Measurements from ENCODE around the gene ABLIM3.

Gene ABLIM3

GRCh38 chr5:149285153-149285552 lies 143.9 kb downstream of the ABLIM3 start:
- DNase-seq (ENCODE audit: low spot score), result no peak
- Histone ChIP-seq H3K9me3 (ENCODE audit: severe bottlenecking) (no peaks in the 10 kb centered on the region), H3K4me1 (ENCODE audit: insufficient read depth, poor library complexity, severe bottlenecking) (peaks cover 9% of the 10 kb centered on the region), H3K27ac (ENCODE audit: poor library complexity, severe bottlenecking) (no peak overlapping the region), H3K4me3 (ENCODE audit: severe bottlenecking) (no peak overlapping the region), H3K27me3 (ENCODE audit: insufficient read depth, poor library complexity, severe bottlenecking) (no peaks in the 10 kb centered on the region), H3K36me3 (ENCODE audit: low read depth) (no peaks in the 10 kb centered on the region)
- peak; percentile 73 for ATAC-seq (ENCODE audit: low read depth)
- TF ChIP-seq CTCF (IDR thresholded peaks at IDR 0.05; ENCODE audit: poor library complexity, severe bottlenecking), result no peak

GRCh38 chr5:149288436-149288835 lies 147.1 kb downstream of the ABLIM3 start:
- DNase-seq (ENCODE audit: low spot score) (no peak), ATAC-seq (ENCODE audit: low read depth) (no peak)
- Histone ChIP-seq H3K4me1 (ENCODE audit: insufficient read depth, poor library complexity, severe bottlenecking) (peaks cover 9% of the 10 kb centered on the region), H3K4me3 (ENCODE audit: severe bottlenecking) (no peak overlapping the region), H3K36me3 (ENCODE audit: low read depth) (no peaks in the 10 kb centered on the region), H3K27ac (ENCODE audit: poor library complexity, severe bottlenecking) (no peak overlapping the region), H3K9me3 (ENCODE audit: severe bottlenecking) (no peaks in the 10 kb centered on the region), H3K27me3 (ENCODE audit: insufficient read depth, poor library complexity, severe bottlenecking) (no peaks in the 10 kb centered on the region)
- no peak for TF ChIP-seq CTCF (IDR thresholded peaks at IDR 0.05; ENCODE audit: poor library complexity, severe bottlenecking)

DNA sequence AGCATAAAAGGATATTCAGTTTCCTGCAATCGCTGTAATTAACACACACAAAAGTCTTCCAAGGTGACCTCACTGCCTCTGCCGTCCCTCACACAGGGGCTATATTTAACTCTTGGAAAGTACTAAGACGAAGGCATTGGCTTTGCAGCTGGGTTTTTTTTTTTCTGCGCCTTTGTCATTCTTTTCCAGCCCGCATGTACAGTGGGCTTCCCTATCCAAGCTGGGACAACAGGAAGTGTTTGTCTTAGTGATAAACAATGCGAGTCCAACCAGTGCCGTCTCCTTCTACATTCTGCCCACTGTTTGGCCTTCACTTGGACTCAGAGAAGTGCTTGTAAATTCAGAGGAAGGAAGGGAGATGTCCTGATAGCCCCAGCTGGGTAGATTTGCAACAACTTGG lies 148.0 kb downstream of the ABLIM3 start:
- Histone ChIP-seq H3K36me3 (ENCODE audit: low read depth) (no peaks in the 10 kb centered on the region), H3K4me1 (ENCODE audit: insufficient read depth, poor library complexity, severe bottlenecking) (peaks cover 6% of the 10 kb centered on the region), H3K9me3 (ENCODE audit: severe bottlenecking) (no peaks in the 10 kb centered on the region), H3K27ac (ENCODE audit: poor library complexity, severe bottlenecking) (no peak overlapping the region), H3K27me3 (ENCODE audit: insufficient read depth, poor library complexity, severe bottlenecking) (no peaks in the 10 kb centered on the region), H3K4me3 (ENCODE audit: severe bottlenecking) (no peak overlapping the region)
- ATAC-seq (ENCODE audit: low read depth), result no peak
- no peak for TF ChIP-seq CTCF (IDR thresholded peaks at IDR 0.05; ENCODE audit: poor library complexity, severe bottlenecking)
- no peak for DNase-seq (ENCODE audit: low spot score)

DNA sequence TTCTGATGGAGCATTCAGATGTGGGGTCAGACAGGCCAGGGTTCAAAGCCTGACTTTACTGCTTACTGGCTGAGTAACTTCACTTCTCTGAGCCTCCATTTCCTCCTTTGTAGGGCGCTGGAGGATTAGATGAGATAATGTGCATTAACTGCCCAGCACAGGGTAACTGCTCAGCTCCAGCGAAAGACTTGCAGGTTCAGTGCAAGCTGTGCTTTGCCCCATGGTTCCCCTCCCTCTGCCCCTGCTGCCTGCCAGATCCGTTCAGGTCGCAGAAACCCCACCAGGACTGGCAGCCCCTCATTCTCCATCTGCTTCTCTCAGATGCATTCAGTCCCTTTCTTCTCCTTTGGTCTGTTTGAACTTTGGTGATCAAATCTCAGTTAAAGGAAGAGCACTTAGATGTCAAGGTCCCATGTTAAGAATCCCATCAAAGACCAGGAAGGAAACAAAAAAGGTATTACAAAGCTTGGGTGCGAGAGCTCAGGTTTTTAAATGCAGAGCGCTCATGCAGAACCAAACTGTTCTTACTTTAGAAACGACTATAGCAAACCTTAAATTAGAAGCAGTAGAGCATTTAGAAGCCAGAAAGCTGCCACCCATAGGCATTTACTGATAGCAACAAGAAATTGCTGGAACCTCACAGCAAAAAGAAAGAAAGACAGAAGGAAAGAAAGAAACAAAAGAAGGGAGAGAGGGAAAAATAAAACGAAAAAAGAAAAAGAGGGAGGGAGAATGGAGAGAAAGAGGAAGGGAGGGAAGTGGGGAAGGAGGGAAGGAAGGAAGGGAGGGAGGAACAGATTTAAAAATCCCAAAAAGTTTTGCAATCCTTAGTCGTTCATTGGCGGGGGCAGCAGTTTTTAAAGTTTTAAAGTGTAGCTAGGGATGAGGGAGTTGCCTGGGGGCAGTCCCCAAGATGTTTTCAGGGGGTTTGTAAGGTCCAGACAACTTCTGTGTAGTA lies 153.9 kb downstream of the ABLIM3 start:
- H3K36me3 ChIP-seq (ENCODE audit: low read depth), result no peaks in the 10 kb centered on the region
- no peak for DNase-seq (ENCODE audit: low spot score)
- no peak overlapping the region for H3K4me3 ChIP-seq (ENCODE audit: severe bottlenecking)
- TF ChIP-seq CTCF (IDR thresholded peaks at IDR 0.05; ENCODE audit: poor library complexity, severe bottlenecking), result no peak
- H3K27ac ChIP-seq (ENCODE audit: poor library complexity, severe bottlenecking), result peak overlapping the region; percentile 48
- peaks cover 15% of the 10 kb centered on the region for H3K4me1 ChIP-seq (ENCODE audit: insufficient read depth, poor library complexity, severe bottlenecking)
- no peaks in the 10 kb centered on the region for H3K27me3 ChIP-seq (ENCODE audit: insufficient read depth, poor library complexity, severe bottlenecking)
- ATAC-seq (ENCODE audit: low read depth), result no peak
- no peaks in the 10 kb centered on the region for H3K9me3 ChIP-seq (ENCODE audit: severe bottlenecking)
